NOMO-1 treated with DMSO at 0.1 percent for 48 hours (cell line): ENCODE data around the gene CASP3.
"Not testable (repeated sequence)": the region's sequence is repeated elsewhere in the genome, so short reads cannot be mapped to it uniquely, and the experiment has no call there.

ENCODE experiments used
- DNase-seq: peaks from one replicate; lab custom pipeline; 2025; ENCODE audit not compliant: unreplicated experiment; lab: John Stamatoyannopoulos, UW

The CASP3 gene

GRCh38 chr4:184664445-184665210, 15.4 kb upstream of the CASP3 start:
- DNase-seq = peak; percentile 30

- DNase-seq = peak; percentile 25
Measured at GRCh38 chr4:184662236-184662635, 13.0 kb upstream of the CASP3 start.

DNA sequence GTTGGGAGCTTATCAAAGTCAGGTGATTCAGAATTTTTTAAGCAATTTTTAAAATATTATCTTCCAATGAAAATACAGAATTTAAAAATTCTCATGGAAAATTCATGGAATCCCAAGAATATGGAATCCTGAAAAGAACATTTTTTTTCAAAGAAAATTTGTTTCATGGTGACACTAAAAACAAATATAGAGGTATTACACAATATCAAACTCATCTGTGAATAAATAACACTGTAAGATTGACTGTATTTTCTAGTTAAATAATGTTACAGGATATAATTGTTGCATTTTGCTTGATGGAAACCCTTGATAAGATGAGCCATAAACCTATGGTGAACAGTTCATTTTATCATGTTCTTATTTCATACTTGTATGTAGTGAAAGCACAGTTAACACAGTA, 11.7 kb upstream of the CASP3 start:
- DNase-seq = no peak

GRCh38 chr4:184657820-184658219, 8.6 kb upstream of the CASP3 start:
- DNase-seq = not testable (repeated sequence)

DNA sequence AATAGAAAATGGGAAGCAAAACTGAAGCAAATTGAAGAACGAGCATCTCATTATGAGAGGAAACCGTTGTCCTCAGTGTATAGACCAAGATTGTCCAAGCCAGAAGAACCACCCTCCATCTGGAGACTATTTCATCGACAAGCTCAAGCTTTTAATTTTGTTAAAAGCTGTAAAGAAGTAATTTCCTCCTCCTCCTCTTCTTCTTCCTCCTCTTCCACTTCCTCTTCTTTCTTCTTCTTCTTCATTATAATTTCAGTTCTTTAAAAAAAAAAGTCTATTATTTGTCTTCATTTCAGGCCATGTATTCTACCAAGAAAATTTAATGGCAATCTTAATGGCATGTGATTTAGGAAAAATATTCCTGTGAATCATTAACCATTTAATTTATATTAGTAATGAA, 7.9 kb upstream of the CASP3 start:
- peak; percentile 17 for DNase-seq

- DNase-seq = no peak
Measured at GRCh38 chr4:184655889-184656869, 6.9 kb upstream of the CASP3 start.

DNA sequence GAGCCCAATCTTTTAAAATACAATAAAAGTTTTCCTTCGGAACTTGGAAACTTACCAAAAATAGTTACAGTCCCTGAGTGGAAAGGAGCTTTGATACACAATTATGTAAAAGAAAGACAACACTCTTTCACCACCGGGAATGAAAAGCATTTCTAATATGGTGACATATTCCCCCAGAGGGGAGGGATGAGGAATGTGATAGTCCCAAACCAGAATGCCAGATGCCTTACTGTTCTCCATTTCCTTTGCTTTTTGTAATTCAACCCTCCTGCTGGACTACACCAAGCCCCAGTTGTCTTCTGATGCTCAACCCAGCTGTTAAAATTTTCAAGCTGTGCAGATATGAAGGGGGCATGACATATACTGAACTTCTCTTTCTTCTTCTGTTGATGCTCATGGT, 4.4 kb upstream of the CASP3 start:
- DNase-seq = no peak

DNA sequence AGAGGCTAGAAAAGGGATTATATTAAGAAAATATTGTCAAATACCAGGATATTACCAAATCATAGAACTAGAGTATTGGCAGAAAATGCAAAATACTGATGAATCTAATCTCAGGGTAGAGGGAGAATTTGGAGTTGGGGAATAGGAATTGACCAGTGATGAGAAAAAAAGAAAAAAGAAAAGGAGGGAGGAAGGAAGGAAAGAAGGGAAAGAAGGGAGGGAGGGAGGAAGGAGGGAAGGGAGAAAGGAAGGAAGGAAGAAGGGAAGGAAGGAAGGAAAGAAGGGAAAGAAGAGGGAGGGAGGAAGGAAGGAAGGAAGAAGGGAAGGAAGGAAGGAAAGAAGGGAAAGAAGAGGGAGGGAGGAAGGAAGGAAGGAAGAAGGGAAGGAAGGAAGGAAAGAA, 3.4 kb upstream of the CASP3 start:
- not testable (repeated sequence) for DNase-seq

DNA sequence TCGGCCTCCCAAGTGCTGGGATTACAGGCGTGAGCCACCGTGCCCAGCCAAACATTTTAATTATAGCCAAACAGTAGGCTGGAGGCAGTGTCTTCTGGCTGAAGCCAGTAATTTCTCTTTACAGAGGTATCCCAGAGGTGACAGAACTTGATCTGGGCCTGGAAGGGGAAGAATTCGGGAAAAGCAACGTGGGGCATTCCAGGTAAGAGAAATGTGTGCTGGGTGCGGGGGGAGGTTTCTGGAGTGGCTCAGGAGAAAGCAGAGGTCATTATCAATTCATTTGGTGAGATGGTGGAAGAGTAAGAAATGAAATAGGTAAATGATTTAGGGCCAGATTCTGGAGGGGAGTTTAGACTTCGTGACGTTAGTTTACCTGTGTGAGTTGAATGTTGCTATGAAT, 2.7 kb upstream of the CASP3 start:
- no peak for DNase-seq

DNA sequence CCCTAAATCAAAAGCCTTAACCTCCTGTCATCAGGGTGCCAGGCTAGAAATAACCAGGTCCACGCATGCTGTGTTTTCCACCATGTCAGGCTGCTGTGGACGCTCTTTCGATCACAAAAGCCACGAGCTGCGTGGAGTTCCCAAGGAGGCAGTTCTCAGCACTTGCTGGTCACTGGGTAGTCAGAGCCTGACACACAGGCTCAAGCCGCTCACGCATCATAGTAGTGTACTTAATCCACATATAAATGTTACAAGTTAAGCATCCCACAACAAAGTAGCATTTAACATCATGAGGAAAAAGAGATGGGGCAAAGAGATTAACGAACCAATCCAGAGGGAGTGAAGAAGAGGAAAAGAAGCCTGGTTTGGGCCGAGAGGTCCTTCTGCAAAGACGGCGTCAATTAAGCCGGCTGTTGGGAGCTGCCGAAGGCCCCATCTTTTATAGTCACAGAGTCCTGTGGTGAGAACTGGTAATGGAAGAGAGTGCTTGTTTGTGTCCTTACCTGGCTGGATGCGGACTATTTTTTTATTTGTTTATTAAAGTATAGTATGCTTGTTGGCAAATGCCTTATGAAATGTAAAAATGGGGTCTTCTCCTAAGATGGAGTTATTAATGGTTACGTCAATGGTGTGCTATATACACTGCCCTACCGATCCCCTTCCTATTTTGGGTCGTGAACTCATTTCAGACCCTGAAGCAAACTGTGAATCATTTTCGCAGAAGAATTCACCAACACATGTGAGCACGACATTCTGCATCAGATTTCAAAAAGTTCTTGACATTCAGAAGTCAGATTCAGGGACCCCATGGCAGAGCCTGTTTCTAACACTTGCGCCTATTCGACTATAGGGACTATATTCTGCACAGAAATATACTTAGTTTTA, 966 bp upstream of the CASP3 start:
- peak; percentile 39 for DNase-seq

DNA sequence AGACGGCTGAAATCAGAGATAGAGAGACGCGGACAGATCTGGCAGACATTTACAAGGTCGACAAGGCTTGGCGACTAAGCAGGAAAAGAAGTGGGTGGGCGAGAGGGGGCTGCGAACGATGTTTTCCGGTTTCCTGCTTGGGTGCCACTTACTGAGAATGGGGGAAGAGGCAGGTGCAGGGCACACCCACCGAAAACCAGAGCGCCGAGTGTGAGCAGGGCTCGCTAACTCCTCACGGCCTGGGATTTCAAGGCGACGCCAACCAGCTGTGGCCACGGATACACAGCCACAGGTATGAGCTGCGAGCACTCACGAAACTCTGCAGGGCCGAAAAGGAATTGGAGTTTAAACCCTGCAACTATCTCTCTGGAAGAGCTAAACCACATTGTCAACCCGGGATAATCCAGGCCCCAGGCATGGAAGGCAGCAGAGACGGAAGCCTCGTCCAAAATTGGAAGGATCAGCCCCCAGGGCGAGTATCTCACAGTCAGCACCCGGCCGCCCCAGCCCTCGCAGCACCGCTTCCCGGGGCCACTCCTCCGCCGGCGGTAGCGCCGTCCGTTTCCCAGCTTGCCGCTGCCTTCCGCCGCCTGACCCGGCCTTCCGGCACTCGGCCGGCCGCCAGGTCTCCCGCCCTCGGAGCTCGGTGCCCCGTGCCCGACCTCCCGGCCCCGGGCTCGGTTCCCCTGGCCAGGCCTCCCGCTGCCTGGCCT, 778 bp downstream of the CASP3 start:
- DNase-seq = peak; percentile 40

- no peak for DNase-seq
Measured at GRCh38 chr4:184648054-184648312, 1.3 kb downstream of the CASP3 start.

DNA sequence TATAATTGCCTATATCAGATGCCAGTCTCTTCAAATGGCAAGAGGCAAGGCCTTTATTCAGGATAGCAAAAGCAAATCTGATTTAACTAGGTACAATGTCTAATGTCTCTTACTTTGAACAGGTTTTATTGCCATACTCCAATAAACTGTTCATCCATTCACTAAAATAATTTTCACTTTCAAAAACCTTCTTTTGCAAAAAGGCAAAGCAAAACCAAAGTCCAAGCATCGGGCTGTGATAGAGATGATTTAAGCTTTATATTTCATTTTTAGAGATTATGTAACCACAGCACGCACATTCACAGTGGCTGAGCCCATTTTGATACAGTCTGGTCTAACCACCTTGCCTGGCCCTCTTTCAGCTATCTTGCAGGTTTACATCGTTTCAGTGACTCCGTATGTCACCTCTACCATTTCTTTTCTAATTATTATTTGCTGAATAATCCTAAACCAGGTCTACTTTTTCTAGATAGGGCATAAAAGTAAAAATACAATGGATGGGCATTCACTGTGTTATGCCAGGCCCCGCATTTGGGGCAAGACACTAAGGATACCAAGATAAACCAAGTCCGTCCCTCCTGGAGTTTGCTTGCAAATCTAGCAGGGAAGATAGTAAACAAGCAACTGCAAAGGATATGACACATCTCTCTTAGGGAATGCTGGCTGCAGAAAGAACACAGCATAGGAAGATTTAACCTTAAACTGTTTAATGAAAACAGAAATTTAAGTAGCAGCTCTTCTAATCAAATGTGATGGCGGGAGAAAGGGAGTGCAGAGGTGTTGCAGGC, 1.8 kb downstream of the CASP3 start:
- no peak for DNase-seq

GRCh38 chr4:184645904-184646610, 3.2 kb downstream of the CASP3 start:
- DNase-seq = peak; percentile 18

DNA sequence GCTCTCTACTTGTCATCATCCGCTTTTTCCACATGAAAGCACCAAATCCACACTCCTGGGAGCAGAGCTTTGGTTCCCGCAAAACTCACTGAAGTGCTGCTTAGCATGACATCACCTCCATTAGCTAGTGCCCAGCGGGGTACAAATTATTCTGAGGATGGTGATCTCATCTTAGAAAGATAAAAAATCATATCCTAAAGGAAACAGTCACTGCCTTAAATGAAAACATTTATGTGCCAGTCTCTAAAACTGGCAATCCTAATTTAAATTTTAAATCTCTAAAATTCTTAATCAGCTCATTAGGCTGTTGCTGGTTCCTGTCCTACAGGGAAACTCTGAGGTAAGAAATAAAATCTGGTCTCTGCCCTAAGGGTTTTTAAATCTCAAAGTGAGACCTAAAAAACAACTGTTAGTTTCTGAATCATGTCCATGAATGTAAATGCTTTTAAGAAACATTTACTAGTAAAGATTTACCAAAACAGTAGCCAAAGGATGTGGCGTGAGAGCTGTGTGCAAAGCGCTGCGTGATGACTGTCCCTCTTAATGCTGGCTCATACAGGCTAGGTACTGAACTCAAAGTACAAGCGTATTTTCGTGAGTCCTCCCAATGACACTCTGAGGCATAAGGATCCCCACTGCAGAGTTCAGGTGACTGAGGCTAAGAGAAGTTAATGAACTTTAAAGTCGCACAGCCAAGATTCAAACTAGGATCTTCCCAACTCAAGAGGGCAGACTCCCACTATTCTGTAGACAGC, 4.5 kb downstream of the CASP3 start:
- DNase-seq = no peak

DNA sequence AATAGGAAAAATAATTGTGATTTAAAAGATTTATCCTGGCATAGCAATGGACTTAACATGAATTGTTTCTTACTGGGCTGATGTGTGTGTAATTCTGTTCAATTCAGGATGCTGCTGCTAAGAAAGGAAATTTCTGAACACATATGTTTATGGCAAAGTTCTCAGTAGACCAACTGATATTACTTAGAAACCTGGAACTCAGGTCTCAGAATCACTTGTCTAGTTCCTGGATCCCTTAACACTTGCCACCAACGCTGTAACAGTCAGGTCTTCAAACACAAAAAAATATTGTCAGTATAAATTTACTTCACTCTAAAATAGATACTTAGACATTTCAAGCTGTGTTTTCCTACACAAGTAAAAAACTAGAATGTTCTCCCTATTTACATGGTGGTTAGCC, 5.5 kb downstream of the CASP3 start:
- no peak for DNase-seq

GRCh38 chr4:184641451-184641850, 7.8 kb downstream of the CASP3 start:
- no peak for DNase-seq

DNA sequence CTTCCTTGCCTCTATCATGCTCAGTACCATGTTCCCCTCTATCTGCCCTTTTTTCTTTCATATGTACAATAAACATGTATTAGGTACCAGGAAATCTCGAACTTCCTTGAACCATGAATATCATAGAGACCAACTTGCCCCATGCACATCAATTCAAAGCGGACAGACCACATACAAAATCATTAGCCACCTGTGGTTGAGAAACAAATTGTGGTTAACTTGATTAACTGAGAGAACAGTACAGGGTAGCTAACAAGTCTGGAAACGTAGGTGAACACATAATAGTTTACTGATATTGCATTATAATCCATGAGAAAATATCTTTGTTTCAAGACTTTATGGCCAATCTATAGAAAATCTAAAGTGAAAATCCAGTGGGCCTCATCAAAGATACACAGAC, 8.2 kb downstream of the CASP3 start:
- DNase-seq = no peak

- no peak for DNase-seq
Measured at GRCh38 chr4:184636897-184637296, 12.3 kb downstream of the CASP3 start.
